ENCODE results near the gene SPAG17.

SPAG17 gene

DNA sequence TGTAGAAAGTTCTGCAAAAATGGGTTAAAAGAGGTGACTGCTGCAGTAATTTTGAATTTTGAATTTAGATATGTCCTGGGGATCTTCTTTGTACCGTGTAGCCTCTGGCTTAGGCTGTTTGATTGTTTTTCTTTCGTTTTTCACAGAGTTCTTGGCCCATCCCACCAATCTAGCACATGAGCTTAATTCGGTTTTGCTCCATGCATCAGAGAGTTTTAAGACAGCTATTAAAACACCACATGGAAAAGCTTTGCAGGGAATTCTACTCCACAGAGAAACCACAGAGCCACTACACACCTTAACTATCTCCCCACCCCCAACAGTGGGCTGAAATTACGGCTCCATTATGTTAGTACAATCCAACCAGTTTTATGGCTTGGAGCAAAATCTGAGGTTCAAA is 25.5 kb downstream of the SPAG17 start:
- DNase-seq, result no peak

DNA sequence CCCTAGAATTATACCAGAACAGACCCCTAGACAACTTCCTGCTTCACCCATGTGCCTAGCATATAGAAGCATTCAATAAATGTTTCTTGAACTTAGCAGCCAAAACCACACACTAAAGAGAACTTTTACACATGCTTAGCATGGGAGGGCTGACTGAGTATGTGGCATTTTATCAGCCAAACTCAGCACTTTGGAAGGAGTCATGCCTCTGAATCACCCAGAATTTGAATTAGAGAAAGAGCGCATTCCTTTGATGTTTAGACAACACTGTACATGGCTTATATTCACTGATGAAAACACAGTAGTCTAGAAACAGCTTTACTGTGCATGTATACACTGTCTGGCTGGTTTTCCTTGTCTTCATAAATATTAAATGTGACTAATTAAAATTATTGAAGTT is 26.1 kb downstream of the SPAG17 start:
- no peak for DNase-seq

DNA sequence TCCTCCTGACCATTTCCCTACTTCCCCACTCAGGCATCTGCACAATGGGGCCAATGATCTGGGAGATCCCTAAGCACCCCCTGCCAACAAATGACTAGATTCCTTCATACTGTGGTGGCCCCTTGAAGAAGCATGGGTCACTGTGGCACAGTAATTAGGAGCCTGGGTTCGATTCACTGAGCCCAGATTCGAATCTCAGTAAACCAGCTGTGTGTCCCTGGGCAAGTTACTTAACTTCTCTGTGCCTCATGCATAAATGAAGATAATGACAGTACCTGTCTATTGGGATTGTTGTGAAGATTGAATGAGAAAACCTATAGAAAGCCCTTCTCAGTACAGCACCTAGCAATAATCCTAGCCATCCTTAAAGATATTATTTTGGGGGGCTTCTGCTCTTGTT is 27.5 kb downstream of the SPAG17 start:
- DNase-seq, result no peak

DNA sequence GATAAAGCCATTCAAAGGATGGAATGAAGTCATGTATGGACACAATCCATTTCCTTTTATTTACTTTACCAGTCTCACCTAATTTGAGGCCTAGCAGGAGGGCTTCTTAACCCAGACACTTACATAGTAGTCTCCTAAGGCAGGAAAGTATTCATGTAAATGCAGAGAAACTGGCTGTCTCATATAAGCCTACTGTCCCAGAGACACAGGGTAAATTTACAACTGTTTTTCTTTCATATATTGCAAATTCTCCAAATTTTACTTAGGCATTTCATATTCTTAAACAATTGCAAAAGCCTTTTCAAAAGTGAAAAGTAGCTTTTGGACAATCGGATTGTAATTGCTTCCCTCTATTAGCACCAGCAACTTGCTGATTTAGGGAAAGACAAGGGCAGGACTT is 29.9 kb downstream of the SPAG17 start:
- no peak for DNase-seq

DNA sequence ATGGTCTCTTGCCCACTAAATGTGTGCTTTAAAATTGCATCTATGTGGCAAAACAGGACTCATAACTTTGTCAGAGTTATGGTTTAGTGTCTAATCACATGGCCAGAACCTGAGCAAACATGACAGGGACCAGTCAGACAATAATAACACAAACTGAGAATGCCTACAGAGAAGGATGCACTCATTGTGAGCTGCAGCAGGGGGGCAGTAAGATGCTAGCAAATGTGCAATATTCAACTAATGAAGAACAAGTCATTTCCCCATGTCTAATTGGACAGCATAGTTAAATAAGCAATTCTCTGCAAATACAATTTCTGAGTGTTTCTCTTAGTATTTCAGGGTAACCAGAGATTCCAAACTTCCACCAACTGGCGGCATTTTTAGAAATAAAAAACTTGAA is 30.8 kb downstream of the SPAG17 start:
- DNase-seq, result no peak

DNA sequence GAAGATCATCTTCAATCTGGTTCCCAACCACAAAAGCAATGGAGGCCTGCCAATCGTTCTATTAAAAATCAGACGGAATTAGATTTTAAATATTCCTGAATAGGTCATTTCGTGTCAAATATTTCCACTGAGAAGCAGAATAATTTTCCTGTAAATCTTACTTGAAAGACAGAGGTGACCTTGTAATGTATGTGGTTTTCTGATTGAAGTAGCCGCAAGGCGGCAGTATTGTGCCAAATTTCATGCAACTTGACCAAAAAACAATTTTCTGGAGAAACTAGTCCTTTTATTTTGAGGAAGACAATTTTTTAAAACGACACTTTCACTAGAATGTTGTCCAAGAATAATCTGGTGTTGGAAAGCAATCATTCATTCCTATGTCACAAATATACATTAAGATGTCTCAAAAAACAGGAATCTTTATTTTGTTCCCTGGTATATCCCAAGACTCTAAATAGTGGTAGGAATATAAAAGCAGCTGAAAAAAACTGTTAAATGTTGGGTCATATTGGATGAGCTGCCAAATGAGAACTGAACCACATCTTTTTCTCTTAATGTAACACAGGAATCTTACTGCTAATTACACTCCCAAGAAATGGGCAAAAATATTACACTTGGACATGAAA is 33.6 kb downstream of the SPAG17 start:
- DNase-seq, result no peak

GRCh38 chr1:118149799-118150198 is 35.2 kb downstream of the SPAG17 start:
- no peak for DNase-seq

DNA sequence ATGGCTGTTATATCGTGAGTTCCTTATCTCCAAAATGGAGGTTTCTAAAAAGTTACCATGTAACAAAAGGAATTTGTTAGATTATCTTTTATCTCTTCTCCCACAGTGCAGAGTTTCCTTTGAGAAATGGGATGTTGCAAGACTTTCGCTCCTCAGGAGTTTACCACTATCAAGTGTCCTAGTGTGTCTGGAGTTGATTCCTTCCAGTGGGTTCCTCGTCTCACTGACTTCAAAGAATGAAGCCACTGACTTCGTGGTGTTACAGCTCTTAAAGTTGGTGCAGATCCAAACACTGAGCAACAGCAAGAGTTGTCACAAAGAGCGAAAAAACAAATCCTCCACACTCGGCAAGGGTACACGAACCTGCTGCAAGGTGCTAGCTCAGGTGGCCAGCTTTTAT is 37.0 kb downstream of the SPAG17 start:
- DNase-seq, result no peak

DNA sequence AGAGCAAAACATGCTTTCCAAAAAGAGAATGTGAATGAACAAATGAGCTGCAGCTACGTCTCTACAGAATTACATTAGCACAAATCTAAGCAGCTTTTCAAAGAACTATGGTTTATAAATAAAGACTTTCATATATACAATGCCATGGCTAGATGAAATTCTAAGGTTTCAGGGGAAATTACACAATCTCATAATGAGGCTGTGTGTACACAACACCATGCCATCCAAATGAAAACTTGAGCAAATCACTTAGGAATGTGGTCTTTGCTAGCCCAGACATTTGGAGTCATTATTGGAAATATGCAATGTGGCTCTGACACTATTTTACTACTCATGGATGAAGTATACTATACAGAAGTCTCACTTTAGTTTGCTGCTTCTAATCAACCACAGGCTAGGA is 37.5 kb downstream of the SPAG17 start:
- DNase-seq, result no peak

DNA sequence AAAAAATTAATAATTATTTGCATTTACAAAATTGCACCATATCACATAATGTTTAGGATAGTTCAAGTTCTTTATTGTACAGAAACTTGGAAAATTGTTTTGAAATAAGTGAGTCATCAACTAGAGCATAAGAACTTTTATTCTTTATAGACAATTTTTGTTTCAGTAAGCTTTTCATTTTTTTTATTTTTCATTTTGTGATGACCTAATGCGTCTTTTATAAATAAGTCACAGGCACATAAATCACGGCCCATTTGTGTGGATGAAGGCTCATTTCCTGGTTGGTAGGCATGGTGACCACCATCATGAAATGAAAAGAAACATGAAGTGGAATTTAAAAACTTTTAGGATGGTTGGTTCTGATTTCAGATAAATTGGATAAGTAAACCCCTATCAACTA is 39.3 kb downstream of the SPAG17 start:
- no peak for DNase-seq

GRCh38 chr1:118144684-118145083 is 40.3 kb downstream of the SPAG17 start:
- no peak for DNase-seq

DNA sequence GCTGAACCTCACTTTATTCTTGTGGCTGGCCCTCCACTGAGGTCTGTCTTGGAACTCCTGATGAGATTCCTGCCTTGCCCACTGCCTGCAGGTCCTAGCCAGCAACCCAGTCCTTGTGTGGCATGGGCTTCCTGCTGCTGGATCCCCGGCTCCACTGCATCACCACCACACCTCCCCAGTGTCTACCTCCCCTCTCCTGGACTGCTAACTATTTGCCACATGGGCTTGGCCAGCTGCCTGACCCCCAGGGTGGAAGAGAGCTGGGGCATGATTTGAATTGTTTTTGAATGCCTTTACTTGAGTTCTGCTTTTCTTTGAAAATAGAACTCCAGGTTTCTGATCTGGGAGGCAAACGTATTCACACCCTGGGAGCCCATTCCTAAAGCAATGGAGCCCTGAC is 41.2 kb downstream of the SPAG17 start:
- DNase-seq, result no peak

- no peak for DNase-seq
These were observed 41.9 kb downstream of the SPAG17 start for GRCh38 chr1:118143121-118143520.

GRCh38 chr1:118142546-118142945 is 42.5 kb downstream of the SPAG17 start:
- DNase-seq, result no peak

DNA sequence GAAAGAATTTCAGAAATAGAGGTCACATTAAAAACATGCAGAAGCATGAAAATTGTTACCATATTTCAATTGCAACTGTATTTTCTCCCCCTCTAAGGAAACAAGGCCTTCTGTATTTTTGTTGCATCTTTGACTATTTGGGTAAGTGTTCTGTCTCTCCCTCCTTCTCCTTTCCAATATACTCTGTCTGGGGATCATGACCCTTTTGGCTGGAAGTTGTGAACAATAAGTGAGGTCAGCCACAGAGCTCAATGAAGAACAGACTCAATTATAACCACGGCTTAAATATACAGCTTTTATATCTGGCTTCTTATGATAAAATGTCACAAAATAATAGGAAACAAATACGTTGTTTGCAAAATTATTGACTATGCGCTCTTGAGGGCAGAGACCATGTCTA is 47.1 kb downstream of the SPAG17 start:
- no peak for DNase-seq

DNA sequence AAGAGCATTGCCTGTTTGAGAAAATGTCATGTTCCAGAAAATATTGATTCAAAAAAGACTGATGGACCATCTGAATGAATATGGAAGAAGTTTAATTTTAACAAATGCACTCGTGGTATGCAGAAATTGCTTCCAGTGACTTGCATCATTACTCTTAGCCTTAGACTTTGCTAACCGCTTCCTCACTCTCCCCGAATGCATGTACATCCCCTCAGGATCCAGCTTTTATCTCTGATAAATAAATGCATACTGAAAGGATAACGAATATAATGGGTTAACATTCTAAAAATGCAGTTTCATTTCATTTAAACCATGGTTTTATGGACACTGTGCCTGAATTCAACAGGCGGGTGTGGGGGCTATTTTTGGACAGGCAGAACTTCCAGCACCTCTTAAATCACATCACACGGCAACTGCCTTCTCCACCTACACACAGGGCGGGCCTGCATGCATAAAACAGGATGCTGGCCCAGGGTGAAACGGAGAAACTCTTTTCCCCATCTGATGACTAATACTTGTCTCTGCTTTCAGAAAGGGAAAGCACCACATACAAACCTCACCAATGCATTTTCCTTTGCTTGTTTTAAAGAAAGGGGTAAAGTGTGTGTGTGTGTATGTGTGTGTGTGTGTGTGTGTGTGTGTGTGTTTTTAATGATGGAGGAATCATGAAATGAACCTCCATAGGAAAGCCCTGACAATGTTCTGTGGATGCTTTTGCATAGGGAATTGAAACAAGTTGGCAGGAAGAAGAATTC is 48.7 kb downstream of the SPAG17 start:
- DNase-seq, result no peak

GRCh38 chr1:118132000-118132399 is 53.0 kb downstream of the SPAG17 start:
- no peak for DNase-seq

GRCh38 chr1:118128761-118129160 is 56.3 kb downstream of the SPAG17 start:
- no peak for DNase-seq

- no peak for DNase-seq
These were observed 61.0 kb downstream of the SPAG17 start for GRCh38 chr1:118124064-118124463.

DNA sequence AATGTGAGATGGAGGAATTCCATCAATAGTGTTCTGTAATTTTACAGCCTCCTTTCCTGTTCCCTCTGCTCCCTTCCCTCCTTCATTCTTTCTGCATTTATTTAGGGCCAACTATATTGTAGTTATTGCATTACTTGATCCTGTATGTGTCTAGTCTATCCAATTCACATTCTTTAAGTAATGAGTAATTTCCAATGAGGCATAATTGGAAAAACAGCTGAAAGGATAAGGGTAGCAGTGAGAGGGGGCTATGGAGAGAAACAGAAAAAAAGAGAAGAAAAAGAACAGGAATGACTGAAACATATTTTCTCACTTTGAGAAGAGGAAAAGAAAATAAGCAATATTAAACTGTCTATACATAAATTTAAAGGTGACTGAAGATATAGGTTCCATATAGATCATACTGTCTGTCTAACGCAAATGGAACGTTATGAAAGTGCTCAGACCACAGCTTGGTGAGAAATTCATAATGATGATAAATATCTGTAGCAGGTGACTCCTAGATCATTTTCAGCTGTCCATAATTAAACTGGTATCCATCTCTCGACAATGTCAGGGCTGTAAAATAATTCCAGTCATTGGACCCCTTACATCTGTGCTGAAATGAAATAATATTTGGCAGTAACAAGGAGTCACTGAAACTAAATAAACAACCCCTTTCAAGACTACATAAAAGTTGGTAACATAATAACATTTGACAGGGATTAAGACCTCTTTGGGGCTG is 61.8 kb downstream of the SPAG17 start:
- DNase-seq, result no peak

DNA sequence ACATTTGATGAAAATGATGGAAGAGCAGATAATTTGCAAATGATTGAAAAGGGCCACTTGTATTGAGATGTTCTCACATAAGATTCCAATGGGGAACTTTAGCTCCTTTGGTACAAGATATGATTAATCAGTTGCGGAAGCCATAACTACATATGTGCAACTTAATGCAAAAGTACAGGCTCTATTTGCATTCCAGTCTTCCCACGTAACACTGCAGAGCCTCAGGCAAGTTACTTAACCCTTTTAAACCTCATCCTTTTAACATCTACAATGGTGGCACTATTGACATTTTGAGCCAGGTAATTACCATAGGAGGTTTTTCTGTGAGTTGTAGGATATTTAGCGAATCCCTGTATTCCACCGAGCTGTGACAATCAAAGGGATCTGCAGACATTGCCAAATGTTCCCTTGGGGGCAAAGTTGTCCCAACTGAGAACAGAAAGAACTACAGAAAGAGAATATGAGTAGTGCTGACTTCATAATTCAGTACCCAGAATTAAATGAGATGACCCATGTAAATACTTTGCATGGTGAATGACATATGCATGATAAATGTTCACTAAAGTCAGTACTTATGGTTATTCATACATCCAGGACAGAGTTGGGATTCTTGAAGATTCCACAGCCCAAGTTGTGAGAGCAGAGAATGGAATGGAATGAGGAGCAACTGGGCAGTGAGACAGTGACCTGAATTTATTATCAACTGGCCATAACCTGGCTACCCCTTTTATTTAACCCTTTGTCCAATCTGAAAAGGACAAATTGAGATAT is 62.6 kb downstream of the SPAG17 start:
- DNase-seq, result no peak

GRCh38 chr1:118118873-118119463 is 66.1 kb downstream of the SPAG17 start:
- no peak for DNase-seq

DNA sequence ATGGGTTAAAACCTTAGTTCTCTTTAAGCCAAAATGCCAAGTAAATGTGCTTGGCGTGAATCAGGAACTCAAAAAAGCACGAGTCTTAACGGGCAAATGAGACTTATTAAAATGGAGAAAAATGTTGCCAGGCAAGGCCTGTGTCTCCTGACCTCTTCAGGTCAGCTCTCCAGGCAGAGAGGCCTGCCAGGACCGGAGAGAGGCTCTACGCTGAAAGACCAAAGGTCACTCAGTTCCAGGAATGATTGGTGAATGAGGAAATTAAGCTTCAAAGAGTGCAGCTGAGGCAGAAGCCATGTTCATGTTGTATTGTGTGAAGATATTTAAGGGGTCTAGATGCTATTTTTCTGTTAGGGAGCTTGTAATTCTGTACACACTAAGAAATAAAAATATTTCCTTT is 66.6 kb downstream of the SPAG17 start:
- no peak for DNase-seq
